NCI-H2171 treated with DMSO at 0.1 percent for 48 hours (cell line): Measurements from ENCODE around the gene SSH3.
A peak's percentile ranks its signal among the peaks of the same experiment; 100 is the strongest.

Experiments used
- DNase-seq: peaks from one replicate; lab custom pipeline; 2025; lab: John Stamatoyannopoulos, UW

Gene SSH3, protein sequence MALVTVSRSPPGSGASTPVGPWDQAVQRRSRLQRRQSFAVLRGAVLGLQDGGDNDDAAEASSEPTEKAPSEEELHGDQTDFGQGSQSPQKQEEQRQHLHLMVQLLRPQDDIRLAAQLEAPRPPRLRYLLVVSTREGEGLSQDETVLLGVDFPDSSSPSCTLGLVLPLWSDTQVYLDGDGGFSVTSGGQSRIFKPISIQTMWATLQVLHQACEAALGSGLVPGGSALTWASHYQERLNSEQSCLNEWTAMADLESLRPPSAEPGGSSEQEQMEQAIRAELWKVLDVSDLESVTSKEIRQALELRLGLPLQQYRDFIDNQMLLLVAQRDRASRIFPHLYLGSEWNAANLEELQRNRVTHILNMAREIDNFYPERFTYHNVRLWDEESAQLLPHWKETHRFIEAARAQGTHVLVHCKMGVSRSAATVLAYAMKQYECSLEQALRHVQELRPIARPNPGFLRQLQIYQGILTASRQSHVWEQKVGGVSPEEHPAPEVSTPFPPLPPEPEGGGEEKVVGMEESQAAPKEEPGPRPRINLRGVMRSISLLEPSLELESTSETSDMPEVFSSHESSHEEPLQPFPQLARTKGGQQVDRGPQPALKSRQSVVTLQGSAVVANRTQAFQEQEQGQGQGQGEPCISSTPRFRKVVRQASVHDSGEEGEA

DNA sequence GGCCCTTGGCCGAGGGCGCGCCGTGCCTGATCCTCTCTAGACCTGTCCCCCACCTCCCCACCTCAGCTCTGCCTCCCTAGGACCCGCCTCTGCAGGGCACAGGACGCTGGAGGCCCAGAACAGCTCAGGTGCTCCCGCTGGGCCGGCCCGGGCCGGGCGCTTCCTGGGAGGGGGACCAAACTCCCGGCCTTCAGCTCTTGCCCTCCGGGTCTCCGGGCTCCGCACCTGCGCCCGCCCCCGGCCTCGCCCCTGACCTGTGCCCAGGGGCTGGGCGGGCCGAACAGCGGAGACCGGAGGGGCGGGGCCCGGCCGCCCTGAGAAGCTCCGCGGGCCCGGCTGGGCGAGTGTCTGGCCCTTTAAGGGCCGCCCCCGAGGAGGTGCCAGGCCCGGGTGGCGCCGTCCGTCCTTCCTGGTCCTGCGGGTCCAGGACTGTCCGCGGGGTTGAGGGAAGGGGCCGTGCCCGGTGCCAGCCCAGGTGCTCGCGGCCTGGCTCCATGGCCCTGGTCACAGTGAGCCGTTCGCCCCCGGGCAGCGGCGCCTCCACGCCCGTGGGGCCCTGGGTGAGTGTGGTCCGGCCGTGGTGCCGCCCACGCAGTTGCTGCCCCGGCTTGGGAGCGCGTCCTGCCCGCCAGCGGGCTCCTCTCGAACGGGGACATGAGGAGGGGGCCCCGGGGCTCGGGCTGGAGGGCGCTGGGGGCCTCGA is at the start of gene SSH3:
SSH3 (plus strand) TSS at position 399 of the 703 bp plus-strand sequence; CDS start at position 495, 96 bp downstream.
- peak; percentile 19 for DNase-seq

DNA sequence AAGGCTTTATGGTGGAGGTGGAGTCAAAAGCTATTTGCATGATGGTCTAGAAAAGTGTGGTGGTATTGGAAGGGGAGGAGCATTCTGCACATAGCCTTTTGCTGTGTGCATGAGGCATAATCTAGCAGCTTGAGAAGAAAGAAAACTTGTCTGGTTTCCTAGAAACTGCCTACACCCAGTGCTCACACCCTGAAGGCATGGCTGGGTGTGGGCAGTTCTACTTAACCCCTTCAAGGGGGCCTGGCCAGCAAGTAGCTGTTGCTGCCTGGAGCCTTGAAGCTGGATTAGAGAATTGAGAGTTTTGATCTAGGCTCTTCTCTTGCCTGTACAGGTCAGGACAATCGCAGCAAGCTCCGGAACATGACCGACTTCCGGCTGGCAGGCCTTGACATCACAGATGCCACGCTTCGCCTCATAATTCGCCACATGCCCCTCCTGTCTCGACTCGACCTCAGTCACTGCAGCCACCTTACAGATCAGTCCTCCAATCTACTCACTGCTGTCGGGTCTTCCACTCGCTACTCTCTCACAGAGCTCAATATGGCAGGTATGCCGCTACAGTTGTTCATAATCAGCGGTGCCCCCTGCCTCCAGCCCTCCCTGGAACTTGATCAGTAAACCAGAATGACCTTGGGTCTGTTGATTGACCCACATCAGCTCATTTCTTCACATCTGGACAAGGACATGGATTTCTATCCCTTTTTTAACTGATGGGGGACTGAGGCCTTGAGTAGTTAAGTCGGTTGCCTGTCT is 49.3 kb upstream of the SSH3 start:
- no peak for DNase-seq

DNA sequence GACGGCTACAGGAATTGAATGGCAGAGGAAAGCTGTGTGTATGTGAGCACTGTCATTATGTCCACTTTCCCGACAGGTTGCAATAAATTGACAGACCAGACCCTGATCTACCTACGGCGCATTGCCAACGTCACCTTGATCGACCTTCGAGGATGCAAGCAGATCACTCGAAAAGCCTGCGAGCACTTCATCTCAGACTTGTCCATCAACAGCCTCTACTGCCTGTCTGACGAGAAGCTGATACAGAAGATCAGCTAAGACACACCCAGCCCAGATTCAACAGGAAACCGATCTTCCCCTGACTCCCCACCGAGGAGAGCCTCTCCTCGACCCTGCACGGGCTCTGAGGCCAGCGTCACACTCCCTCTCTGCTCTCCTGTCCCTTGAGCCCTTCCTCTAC is 48.5 kb upstream of the SSH3 start:
- DNase-seq, result no peak

DNA sequence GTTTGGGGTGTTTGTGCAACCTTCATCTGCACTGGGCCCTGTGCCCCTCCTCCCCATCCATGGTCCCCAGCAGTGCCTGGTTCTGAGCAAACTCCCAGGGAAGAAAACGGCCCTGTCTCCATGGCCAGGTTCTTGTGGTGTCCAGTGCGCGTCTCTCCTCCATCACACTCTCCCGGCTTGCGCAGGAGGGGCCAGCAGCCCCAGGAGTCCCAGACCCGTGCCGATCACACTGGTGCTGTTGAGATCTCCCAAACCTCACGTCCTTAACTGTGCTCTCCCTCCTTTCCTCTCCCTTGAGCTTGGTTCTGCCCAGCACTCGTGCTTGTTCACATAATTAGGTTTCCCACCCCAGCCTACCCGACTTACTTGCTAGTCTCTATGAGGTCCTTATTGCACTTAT is 48.0 kb upstream of the SSH3 start:
- DNase-seq, result no peak

DNA sequence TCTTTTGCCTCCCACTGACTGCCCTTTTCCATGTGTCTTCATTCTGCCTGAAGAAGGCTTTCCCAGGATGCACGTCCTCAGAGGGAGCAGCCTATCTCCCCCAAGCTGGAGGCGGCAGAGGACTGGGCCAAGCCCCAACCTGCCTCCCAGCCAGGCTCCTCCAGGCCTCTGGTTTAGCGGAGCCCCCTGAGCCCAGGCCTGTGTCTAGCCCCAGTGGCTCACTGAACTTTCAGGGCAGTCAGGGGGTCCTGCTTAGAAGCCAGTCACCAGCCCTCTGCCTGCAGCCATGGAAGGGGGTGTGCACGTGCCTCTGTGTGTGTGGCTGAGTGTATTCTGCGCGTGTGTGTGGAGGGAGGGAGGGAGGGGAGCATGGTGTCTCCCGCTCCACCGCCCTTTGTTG is 47.5 kb upstream of the SSH3 start:
- DNase-seq, result no peak

GRCh38 chr11:67256477-67257135 is 46.7 kb upstream of the SSH3 start:
- DNase-seq, result no peak

DNA sequence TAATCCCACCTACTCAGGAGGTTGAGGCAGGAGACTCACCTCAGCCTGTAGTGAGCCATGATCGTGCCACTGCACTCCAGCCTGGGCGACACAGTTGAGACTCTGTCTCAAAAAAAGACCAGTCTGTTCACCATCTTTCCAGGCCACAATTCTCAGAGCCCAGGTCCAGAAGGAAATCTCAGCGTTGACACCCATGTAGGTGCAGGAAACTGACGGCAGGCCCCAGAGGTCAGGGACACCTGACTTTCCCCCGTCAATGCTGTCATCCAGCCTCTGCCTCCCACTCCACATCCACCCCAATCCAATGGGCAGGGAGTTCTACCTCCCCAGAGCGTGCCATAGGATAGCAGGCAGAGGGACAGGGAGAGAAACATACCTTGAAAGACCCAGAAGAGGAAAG is 42.9 kb upstream of the SSH3 start:
- no peak for DNase-seq

- peak; percentile 22 for DNase-seq
Measured at GRCh38 chr11:67260885-67261639, 42.3 kb upstream of the SSH3 start.

- DNase-seq, result no peak
Measured at GRCh38 chr11:67261640-67261945, 41.7 kb upstream of the SSH3 start.

DNA sequence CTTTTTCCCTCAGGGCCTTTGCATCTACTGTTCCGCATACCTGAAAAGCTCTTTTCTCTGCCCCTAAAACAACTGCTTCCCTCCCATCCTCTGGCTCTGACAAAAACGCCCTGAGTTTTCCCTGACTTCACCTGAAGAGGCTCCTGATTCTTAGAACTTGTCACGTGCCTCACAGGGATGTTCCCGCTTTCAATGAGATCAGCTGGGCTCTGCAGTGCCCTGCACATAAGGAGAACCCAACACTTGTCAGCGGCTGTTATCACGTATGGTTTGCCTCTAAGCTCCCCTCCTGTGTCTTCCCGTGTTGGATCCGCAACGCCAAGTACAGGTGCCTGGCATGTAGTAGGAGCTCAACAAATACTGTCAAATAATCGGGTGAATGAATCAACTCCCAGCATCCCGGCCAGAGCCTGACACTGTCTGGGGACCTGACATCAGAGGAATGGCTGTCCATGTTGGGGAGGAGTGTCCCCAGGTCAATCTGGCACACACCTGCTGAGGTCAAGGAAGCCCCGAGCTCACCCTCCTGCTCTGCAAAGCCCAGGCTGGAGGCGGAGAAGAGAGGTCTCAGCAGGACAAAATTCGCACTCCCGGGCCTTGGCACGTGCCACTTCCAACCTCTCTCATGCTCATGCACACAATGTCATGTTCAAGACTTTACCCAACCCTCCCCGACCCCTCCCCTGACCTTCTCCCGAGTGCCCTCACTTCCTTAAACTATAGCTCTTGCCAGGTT is 41.2 kb upstream of the SSH3 start:
- DNase-seq, result no peak

- peak; percentile 54 for DNase-seq
Measured at GRCh38 chr11:67262731-67263675, 40.3 kb upstream of the SSH3 start.

DNA sequence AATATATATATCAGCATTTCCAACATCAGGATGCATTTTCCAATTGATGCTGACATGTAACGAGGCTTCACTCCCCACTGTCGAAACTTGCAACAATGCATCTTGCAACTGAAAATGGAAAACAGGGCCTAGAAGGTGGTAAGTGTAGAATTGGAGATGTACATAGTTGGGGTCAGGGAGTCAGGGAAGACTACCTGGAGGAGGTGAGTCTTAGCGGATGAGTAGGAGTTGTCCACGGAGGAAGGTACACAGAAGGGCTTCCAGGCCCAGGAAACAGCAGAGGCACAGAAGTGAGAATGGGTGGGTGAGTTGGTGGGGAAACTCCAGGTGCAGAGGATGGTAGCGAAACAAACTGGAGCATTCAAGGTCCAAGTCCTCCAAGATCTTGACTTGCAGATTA is 39.1 kb upstream of the SSH3 start:
- no peak for DNase-seq

- no peak for DNase-seq
Measured at GRCh38 chr11:67264877-67265632, 38.3 kb upstream of the SSH3 start.

- peak; percentile 8 for DNase-seq
Measured at GRCh38 chr11:67265633-67266448, 37.5 kb upstream of the SSH3 start.

GRCh38 chr11:67266449-67267187 is 36.7 kb upstream of the SSH3 start, which contains the start of gene GRK2:
Gene GRK2 (plus strand): TSS chr11:67266473. CDS start chr11:67266700, 227 bp downstream.
- DNase-seq, result peak; percentile 47

GRCh38 chr11:67267188-67268080 is 35.9 kb upstream of the SSH3 start:
- peak; percentile 6 for DNase-seq
